B cell (primary cell): ENCODE data around the gene C3orf49.

Experiments used
- CTCF ChIP-seq: fragments of 200-600 bp; IDR thresholded peaks from one replicate; pipeline ENCODE4 v1.8.0; 2022; ENCODE audit warnings: antibody characterized with exemption, mild to moderate bottlenecking
- EZH2 ChIP-seq: IDR thresholded peaks from 2 replicates; pipeline ENCODE4 v1.6.1; 2012; ENCODE audit warnings: borderline replicate concordance, low read depth, mild to moderate bottlenecking, moderate library complexity, low read length; ENCODE audit not compliant: insufficient read depth, poor library complexity, severe bottlenecking

GRCh38 chr3:63863150-63864007 lies 44.3 kb downstream of the C3orf49 start, which contains the start of the genes ATXN7 and THOC7:
- TF ChIP-seq CTCF (no peak), EZH2 (no peak)
